SK-N-SH (cell line): ENCODE measurements around the gene RHOT1.
"Not testable (repeated sequence)": the region's sequence is repeated elsewhere in the genome, so short reads cannot be mapped to it uniquely, and the experiment has no call there.

Source experiments
- EZH2phosphoT487 ChIP-seq: fragments of 200-600 bp; sonication (generic); IDR thresholded peaks from 2 replicates; pipeline ENCODE4 v1.6.1; 2017; ENCODE audit warnings: low read depth, mixed run types, mild to moderate bottlenecking, antibody characterized with exemption, moderate library complexity, borderline replicate concordance
- GABPA ChIP-seq: IDR thresholded peaks from 2 replicates; pipeline ENCODE4 v1.4.0; 2012; ENCODE audit warnings: low read depth, mild to moderate bottlenecking
- JUND ChIP-seq: IDR thresholded peaks from 2 replicates; pipeline ENCODE4 v1.4.0; 2012
- POLR2AphosphoS5 ChIP-seq: IDR thresholded peaks from 2 replicates; pipeline ENCODE4 v1.6.1; 2012; ENCODE audit warnings: low read depth, low read length
- SIN3A ChIP-seq: IDR thresholded peaks from 2 replicates; pipeline ENCODE4 v1.6.1; 2012; ENCODE audit warnings: low read depth, mild to moderate bottlenecking, low read length, moderate library complexity, borderline replicate concordance
- TAF1 ChIP-seq: IDR thresholded peaks from 2 replicates; pipeline ENCODE4 v1.6.1; 2012; ENCODE audit warnings: low read depth, mild to moderate bottlenecking, low read length, moderate library complexity, borderline replicate concordance
- TCF12 ChIP-seq: IDR thresholded peaks from 2 replicates; pipeline ENCODE4 v1.4.0; 2012
- TF ChIP-seq, protein P1 (sequence below): fragments of 200-600 bp; sonication (generic); IDR thresholded peaks from 2 replicates; pipeline ENCODE4 v1.6.1; 2017; ENCODE audit warnings: antibody characterized with exemption, mild to moderate bottlenecking, moderate library complexity
- TF ChIP-seq, protein P2 (sequence below): IDR thresholded peaks from 2 replicates; pipeline ENCODE4; 2012
- TF ChIP-seq, protein P3 (sequence below): IDR thresholded peaks from 2 replicates; pipeline ENCODE4 v1.6.1; 2012; ENCODE audit warnings: mild to moderate bottlenecking, low read depth, low read length, moderate library complexity
- TF ChIP-seq, protein P4 (sequence below): IDR thresholded peaks from 2 replicates; pipeline ENCODE4 v1.4.0; 2012; ENCODE audit warnings: low read depth

DNA sequence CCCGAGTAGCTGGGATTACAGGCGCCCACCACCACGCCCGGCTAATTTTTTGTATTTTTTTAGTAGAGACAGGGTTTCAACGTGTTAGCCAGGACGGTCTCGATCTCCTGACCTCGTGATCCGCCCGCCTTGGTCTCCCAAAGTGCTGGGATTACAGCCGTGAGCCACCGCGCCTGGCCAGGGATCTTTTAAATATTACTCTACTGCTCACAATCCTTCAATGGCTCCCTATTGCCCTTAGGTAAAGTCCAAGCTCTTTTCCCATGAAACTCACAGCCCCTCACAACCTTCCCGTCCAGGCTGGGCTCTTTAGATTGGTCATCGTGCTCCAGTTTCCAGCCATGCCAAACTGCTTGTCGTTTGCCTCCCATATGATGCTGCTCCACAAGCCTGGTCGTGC is 121.2 kb downstream of the RHOT1 start:
- TF ChIP-seq, protein P1, sequence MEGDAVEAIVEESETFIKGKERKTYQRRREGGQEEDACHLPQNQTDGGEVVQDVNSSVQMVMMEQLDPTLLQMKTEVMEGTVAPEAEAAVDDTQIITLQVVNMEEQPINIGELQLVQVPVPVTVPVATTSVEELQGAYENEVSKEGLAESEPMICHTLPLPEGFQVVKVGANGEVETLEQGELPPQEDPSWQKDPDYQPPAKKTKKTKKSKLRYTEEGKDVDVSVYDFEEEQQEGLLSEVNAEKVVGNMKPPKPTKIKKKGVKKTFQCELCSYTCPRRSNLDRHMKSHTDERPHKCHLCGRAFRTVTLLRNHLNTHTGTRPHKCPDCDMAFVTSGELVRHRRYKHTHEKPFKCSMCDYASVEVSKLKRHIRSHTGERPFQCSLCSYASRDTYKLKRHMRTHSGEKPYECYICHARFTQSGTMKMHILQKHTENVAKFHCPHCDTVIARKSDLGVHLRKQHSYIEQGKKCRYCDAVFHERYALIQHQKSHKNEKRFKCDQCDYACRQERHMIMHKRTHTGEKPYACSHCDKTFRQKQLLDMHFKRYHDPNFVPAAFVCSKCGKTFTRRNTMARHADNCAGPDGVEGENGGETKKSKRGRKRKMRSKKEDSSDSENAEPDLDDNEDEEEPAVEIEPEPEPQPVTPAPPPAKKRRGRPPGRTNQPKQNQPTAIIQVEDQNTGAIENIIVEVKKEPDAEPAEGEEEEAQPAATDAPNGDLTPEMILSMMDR = not testable (repeated sequence)
- not testable (repeated sequence) for TF ChIP-seq TAF1, SIN3A, JUND, TCF12, GABPA, POLR2AphosphoS5, EZH2phosphoT487
- TF ChIP-seq, protein P2, sequence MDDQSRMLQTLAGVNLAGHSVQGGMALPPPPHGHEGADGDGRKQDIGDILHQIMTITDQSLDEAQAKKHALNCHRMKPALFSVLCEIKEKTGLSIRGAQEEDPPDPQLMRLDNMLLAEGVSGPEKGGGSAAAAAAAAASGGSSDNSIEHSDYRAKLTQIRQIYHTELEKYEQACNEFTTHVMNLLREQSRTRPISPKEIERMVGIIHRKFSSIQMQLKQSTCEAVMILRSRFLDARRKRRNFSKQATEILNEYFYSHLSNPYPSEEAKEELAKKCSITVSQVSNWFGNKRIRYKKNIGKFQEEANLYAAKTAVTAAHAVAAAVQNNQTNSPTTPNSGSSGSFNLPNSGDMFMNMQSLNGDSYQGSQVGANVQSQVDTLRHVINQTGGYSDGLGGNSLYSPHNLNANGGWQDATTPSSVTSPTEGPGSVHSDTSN = not testable (repeated sequence)
- TF ChIP-seq, protein P3, sequence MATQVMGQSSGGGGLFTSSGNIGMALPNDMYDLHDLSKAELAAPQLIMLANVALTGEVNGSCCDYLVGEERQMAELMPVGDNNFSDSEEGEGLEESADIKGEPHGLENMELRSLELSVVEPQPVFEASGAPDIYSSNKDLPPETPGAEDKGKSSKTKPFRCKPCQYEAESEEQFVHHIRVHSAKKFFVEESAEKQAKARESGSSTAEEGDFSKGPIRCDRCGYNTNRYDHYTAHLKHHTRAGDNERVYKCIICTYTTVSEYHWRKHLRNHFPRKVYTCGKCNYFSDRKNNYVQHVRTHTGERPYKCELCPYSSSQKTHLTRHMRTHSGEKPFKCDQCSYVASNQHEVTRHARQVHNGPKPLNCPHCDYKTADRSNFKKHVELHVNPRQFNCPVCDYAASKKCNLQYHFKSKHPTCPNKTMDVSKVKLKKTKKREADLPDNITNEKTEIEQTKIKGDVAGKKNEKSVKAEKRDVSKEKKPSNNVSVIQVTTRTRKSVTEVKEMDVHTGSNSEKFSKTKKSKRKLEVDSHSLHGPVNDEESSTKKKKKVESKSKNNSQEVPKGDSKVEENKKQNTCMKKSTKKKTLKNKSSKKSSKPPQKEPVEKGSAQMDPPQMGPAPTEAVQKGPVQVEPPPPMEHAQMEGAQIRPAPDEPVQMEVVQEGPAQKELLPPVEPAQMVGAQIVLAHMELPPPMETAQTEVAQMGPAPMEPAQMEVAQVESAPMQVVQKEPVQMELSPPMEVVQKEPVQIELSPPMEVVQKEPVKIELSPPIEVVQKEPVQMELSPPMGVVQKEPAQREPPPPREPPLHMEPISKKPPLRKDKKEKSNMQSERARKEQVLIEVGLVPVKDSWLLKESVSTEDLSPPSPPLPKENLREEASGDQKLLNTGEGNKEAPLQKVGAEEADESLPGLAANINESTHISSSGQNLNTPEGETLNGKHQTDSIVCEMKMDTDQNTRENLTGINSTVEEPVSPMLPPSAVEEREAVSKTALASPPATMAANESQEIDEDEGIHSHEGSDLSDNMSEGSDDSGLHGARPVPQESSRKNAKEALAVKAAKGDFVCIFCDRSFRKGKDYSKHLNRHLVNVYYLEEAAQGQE = not testable (repeated sequence)
- TF ChIP-seq, protein P4, sequence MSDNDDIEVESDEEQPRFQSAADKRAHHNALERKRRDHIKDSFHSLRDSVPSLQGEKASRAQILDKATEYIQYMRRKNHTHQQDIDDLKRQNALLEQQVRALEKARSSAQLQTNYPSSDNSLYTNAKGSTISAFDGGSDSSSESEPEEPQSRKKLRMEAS = not testable (repeated sequence)
